Astrocyte (in vitro differentiated cells and primary cell): ENCODE data around the gene E2F2. TPM values are rescaled to one million over a fixed set of nuclear protein-coding genes. Genes with fewer than 3 reads are reported as not detected.

ENCODE experiments used
- DNase-seq: peaks from one replicate; pipeline ENCODE4 v3.0.0-alpha.2; 2010; ENCODE audit warnings: low read depth
- FAIRE-seq: peaks from 2 replicates; lab custom pipeline; 2011; peaks lifted over from hg19 to GRCh38; lab: Jason Lieb, UNC
- H2AFZ ChIP-seq: 2 replicates; pipeline ENCODE4 v1.6.0; 2012; ENCODE audit warnings: low read depth, low read length, inconsistent platforms
- H3K27ac ChIP-seq: 2 replicates; pipeline ENCODE4 v1.5.1; 2011; ENCODE audit warnings: low read depth, low read length, inconsistent platforms
- H3K27me3 ChIP-seq: 2 replicates; pipeline ENCODE4 v1.6.0; 2011; ENCODE audit warnings: low read length, inconsistent platforms; ENCODE audit not compliant: insufficient read depth
- H3K36me3 ChIP-seq: 2 replicates; pipeline ENCODE4 v1.5.1; 2011; ENCODE audit warnings: low read length, inconsistent platforms; ENCODE audit not compliant: insufficient read depth
- H3K4me1 ChIP-seq: 2 replicates; pipeline ENCODE4 v1.5.1; 2011; ENCODE audit warnings: low read length, inconsistent platforms; ENCODE audit not compliant: insufficient read depth
- H3K4me2 ChIP-seq: 2 replicates; pipeline ENCODE4 v1.6.0; 2012; ENCODE audit warnings: low read length, inconsistent platforms
- H3K4me3 ChIP-seq: 2 replicates; pipeline ENCODE4 v1.5.1; 2011; ENCODE audit warnings: low read depth, mild to moderate bottlenecking, low read length, inconsistent platforms; ENCODE audit not compliant: insufficient read depth
- H3K79me2 ChIP-seq: 2 replicates; pipeline ENCODE4 v1.6.0; 2012; ENCODE audit warnings: mild to moderate bottlenecking, low read length, inconsistent platforms; ENCODE audit not compliant: insufficient read depth
- H3K9ac ChIP-seq: 2 replicates; pipeline ENCODE4 v1.6.0; 2012; ENCODE audit warnings: mild to moderate bottlenecking, low read length, inconsistent platforms
- H3K9me3 ChIP-seq: 2 replicates; pipeline ENCODE4 v1.5.1; 2012; ENCODE audit warnings: low read depth, mild to moderate bottlenecking, low read length, inconsistent platforms; ENCODE audit not compliant: insufficient read depth
- H4K20me1 ChIP-seq: 2 replicates; pipeline ENCODE4 v1.6.0; 2012; ENCODE audit warnings: low read length, inconsistent platforms; ENCODE audit not compliant: insufficient read depth
- H3K27ac Mint-ChIP-seq: one replicate; pipeline ENCODE4 v1.8.0; 2021; ENCODE audit warnings: mild to moderate bottlenecking, mixed read lengths; ENCODE audit not compliant: unreplicated experiment
- H3K27me3 Mint-ChIP-seq: one replicate; pipeline ENCODE4 v1.8.0; 2021; ENCODE audit warnings: low read depth, mixed read lengths; ENCODE audit not compliant: unreplicated experiment
- H3K36me3 Mint-ChIP-seq: one replicate; pipeline ENCODE4 v1.8.0; 2021; ENCODE audit warnings: low read depth, mixed read lengths; ENCODE audit not compliant: unreplicated experiment
- H3K4me1 Mint-ChIP-seq: one replicate; pipeline ENCODE4 v1.8.0; 2021; ENCODE audit warnings: low read depth, mixed read lengths; ENCODE audit not compliant: unreplicated experiment
- H3K4me3 Mint-ChIP-seq: one replicate; pipeline ENCODE4 v1.8.0; 2021; ENCODE audit warnings: mild to moderate bottlenecking, moderate library complexity, mixed read lengths; ENCODE audit not compliant: unreplicated experiment
- H3K9me3 Mint-ChIP-seq: one replicate; pipeline ENCODE4 v1.8.0; 2021; ENCODE audit warnings: mild to moderate bottlenecking, mixed read lengths; ENCODE audit not compliant: unreplicated experiment
- EZH2 ChIP-seq: IDR thresholded peaks from 2 replicates; pipeline ENCODE4 v1.6.1; 2012; ENCODE audit warnings: mild to moderate bottlenecking, low read length, inconsistent platforms; ENCODE audit not compliant: insufficient read depth
- total RNA-seq: library from RNA; stranded (reverse); gene quantifications from 2 replicates; pipeline ENCODE4 v1.2.1, GENCODE V29; 2021
- TF ChIP-seq, protein P1 (sequence below): IDR thresholded peaks from 2 replicates; pipeline ENCODE4 v1.5.1; 2011; ENCODE audit warnings: low read depth, mild to moderate bottlenecking, inconsistent platforms, low read length, moderate library complexity; ENCODE audit not compliant: insufficient read depth

The E2F2 gene
- total RNA-seq, 1 donor from 2014 or later, result 0.11 TPM

GRCh38 chr1:23555270-23555985, 24.4 kb upstream of the E2F2 start:
- FAIRE-seq, result no peak
- Histone ChIP-seq H3K79me2 (peaks cover 32% of the 10 kb centered on the region), H3K4me3 (peak overlapping the region; percentile 97), H3K9ac (peak overlapping the region; percentile 99), H3K4me1 (peaks cover 41% of the 10 kb centered on the region), H3K4me2 (peak overlapping the region; percentile 89), H3K27me3 (no peaks in the 10 kb centered on the region), H4K20me1 (peaks cover 32% of the 10 kb centered on the region), H3K9me3 (no peaks in the 10 kb centered on the region), H3K27ac (peak overlapping the region; percentile 97), H3K36me3 (no peaks in the 10 kb centered on the region), H2AFZ (no peak overlapping the region)
- peaks cover 4% of the 10 kb centered on the region for H3K36me3 Mint-ChIP-seq
- peak overlapping the region; percentile 87 for H3K4me3 Mint-ChIP-seq
- TF ChIP-seq, protein P1, sequence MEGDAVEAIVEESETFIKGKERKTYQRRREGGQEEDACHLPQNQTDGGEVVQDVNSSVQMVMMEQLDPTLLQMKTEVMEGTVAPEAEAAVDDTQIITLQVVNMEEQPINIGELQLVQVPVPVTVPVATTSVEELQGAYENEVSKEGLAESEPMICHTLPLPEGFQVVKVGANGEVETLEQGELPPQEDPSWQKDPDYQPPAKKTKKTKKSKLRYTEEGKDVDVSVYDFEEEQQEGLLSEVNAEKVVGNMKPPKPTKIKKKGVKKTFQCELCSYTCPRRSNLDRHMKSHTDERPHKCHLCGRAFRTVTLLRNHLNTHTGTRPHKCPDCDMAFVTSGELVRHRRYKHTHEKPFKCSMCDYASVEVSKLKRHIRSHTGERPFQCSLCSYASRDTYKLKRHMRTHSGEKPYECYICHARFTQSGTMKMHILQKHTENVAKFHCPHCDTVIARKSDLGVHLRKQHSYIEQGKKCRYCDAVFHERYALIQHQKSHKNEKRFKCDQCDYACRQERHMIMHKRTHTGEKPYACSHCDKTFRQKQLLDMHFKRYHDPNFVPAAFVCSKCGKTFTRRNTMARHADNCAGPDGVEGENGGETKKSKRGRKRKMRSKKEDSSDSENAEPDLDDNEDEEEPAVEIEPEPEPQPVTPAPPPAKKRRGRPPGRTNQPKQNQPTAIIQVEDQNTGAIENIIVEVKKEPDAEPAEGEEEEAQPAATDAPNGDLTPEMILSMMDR, result no peak
- no peak for TF ChIP-seq EZH2
- peak overlapping the region; percentile 97 for H3K27ac Mint-ChIP-seq
- DNase-seq, result peak; percentile 64
- peaks cover 33% of the 10 kb centered on the region for H3K4me1 Mint-ChIP-seq
- H3K27me3 Mint-ChIP-seq, result peaks cover 10% of the 10 kb centered on the region
- no peaks in the 10 kb centered on the region for H3K9me3 Mint-ChIP-seq

- no peaks in the 10 kb centered on the region for H3K9me3 Mint-ChIP-seq
- Histone ChIP-seq H3K4me1 (peaks cover 34% of the 10 kb centered on the region), H4K20me1 (peaks cover 32% of the 10 kb centered on the region), H3K36me3 (no peaks in the 10 kb centered on the region), H3K27ac (peak overlapping the region; percentile 97), H3K9me3 (no peaks in the 10 kb centered on the region), H3K4me2 (peak overlapping the region; percentile 89), H3K27me3 (no peaks in the 10 kb centered on the region), H3K79me2 (peaks cover 26% of the 10 kb centered on the region), H3K4me3 (peak overlapping the region; percentile 97), H3K9ac (peak overlapping the region; percentile 99), H2AFZ (peak overlapping the region; percentile 72)
- peak; percentile 70 for DNase-seq
- peaks cover 27% of the 10 kb centered on the region for H3K4me1 Mint-ChIP-seq
- H3K4me3 Mint-ChIP-seq, result peak overlapping the region; percentile 87
- H3K27ac Mint-ChIP-seq, result peak overlapping the region; percentile 97
- peaks cover 4% of the 10 kb centered on the region for H3K36me3 Mint-ChIP-seq
- peaks cover 10% of the 10 kb centered on the region for H3K27me3 Mint-ChIP-seq
- TF ChIP-seq EZH2, result no peak
- TF ChIP-seq, protein P1, result no peak
- no peak for FAIRE-seq
These were observed 23.6 kb upstream of the E2F2 start for GRCh38 chr1:23554481-23555269.
